H1 (cell line): ENCODE data around the gene C19orf47. TPM values are rescaled to one million over a fixed set of nuclear protein-coding genes. Genes with fewer than 3 reads are reported as not detected.

Source experiments
- CTCF ChIA-PET: fragments of 300-600 bp; sonication (Branson Sonifier 250); formaldehyde crosslinking; loops from one replicate; lab custom pipeline; 2021; ENCODE audit not compliant: partially characterized antibody; lab: Charles Lee
- POLR2A ChIA-PET: fragments of 300-600 bp; sonication (Branson Sonifier 250); formaldehyde crosslinking; loops from one replicate; lab custom pipeline; 2021; ENCODE audit warnings: inconsistent platforms; ENCODE audit not compliant: partially characterized antibody; lab: Charles Lee
- DNase-seq, 2 experiments: peaks; one replicate each; pipeline versions ENCODE4 v3.0.0 to v3.0.0-alpha.2; 2010 to 2022; ENCODE audit warnings: low spot score in 2 of 2, low read depth in 1 of 2, mixed read lengths in 1 of 2
- FAIRE-seq: peaks from 2 replicates; lab custom pipeline; 2011; peaks lifted over from hg19 to GRCh38; lab: Jason Lieb, UNC
- H2AFZ ChIP-seq: 2 replicates; pipeline ENCODE4 v1.8.1; 2012; ENCODE audit warnings: low read length, inconsistent platforms
- H2AK5ac ChIP-seq: 2 replicates; pipeline ENCODE4 v1.6.1; 2013; ENCODE audit warnings: low read depth, low read length
- H2BK120ac ChIP-seq: replicated peaks from 2 replicates; pipeline ENCODE3; 2013; ENCODE audit warnings: low read depth, low read length, inconsistent platforms
- H2BK12ac ChIP-seq: 2 replicates; pipeline ENCODE4 v1.6.1; 2013; ENCODE audit warnings: low read depth, low read length
- H2BK15ac ChIP-seq: 2 replicates; pipeline ENCODE4 v1.6.1; 2013; ENCODE audit warnings: low read length
- H2BK20ac ChIP-seq: 2 replicates; pipeline ENCODE4 v1.6.1; 2013; ENCODE audit warnings: low read length
- H2BK5ac ChIP-seq: 2 replicates; pipeline ENCODE4 v1.6.1; 2013; ENCODE audit warnings: low read depth, low read length
- H3K14ac ChIP-seq: 2 replicates; pipeline ENCODE4 v1.6.1; 2013; ENCODE audit warnings: inconsistent platforms; ENCODE audit not compliant: insufficient read length
- H3K18ac ChIP-seq: 2 replicates; pipeline ENCODE4 v1.6.1; 2013; ENCODE audit warnings: low read length; ENCODE audit errors: extremely low read depth
- H3K23ac ChIP-seq: 2 replicates; pipeline ENCODE4 v1.6.1; 2013; ENCODE audit warnings: inconsistent platforms; ENCODE audit not compliant: insufficient read length
- H3K23me2 ChIP-seq: 2 replicates; pipeline ENCODE4 v1.6.1; 2013; ENCODE audit warnings: low read depth, low read length
- H3K27ac ChIP-seq: 2 replicates; pipeline ENCODE4 v1.6.1; 2011; ENCODE audit warnings: low read depth, low read length, inconsistent platforms
- H3K27me3 ChIP-seq, 4 experiments: replicated peaks in 1 of 4; 1 replicate in 1 of 4; 2 replicates in 3 of 4; pipeline versions ENCODE4 v1.6.1 to v1.8.1; 2011 to 2013; ENCODE audit warnings: low read length in 3 of 4, mild to moderate bottlenecking in 3 of 4, inconsistent platforms in 2 of 4, mixed read lengths in 2 of 4, moderate library complexity in 1 of 4; ENCODE audit not compliant: control insufficient read depth in 3 of 4, insufficient read depth in 3 of 4; ENCODE audit errors: extremely low read depth in 1 of 4
- H3K36me3 ChIP-seq, 4 experiments: 2 replicates each; pipeline versions ENCODE4 v1.6.1 to v1.8.1; 2011 to 2013; ENCODE audit warnings: mild to moderate bottlenecking in 4 of 4, low read length in 3 of 4, moderate library complexity in 2 of 4, control low read depth in 1 of 4, inconsistent platforms in 1 of 4; ENCODE audit not compliant: insufficient read depth in 4 of 4, control insufficient read depth in 2 of 4
- H3K4ac ChIP-seq: replicated peaks from 2 replicates; pipeline ENCODE3; 2013; ENCODE audit warnings: low read length, low read depth, mixed read lengths, inconsistent platforms; ENCODE audit not compliant: insufficient read length
- H3K4me1 ChIP-seq, 4 experiments: replicated peaks in 1 of 4; 1 replicate in 1 of 4; 2 replicates in 3 of 4; pipeline versions ENCODE4 v1.6.1 to v1.8.1; 2011 to 2013; ENCODE audit warnings: low read length in 3 of 4, inconsistent platforms in 2 of 4, mixed read lengths in 1 of 4; ENCODE audit not compliant: insufficient read depth in 4 of 4, control insufficient read depth in 3 of 4
- H3K4me2 ChIP-seq, 2 experiments: 2 replicates each; pipeline versions ENCODE4 v1.6.1 to v1.8.1; 2011 to 2013; ENCODE audit warnings: low read depth in 2 of 2, low read length in 2 of 2, control low read depth in 1 of 2, inconsistent platforms in 1 of 2, mild to moderate bottlenecking in 1 of 2; ENCODE audit not compliant: insufficient read depth in 1 of 2
- H3K4me3 ChIP-seq, 4 experiments: fragments of 200-600, 300-600 bp in 1 of 4; sonication (generic), shearing (Covaris generic), sonication (Bioruptor Twin) in 1 of 4; 2 replicates each; pipeline versions ENCODE4 v1.5.1 to v1.8.1; 2011 to 2016; ENCODE audit warnings: low read length in 4 of 4, low read depth in 3 of 4, control low read depth in 2 of 4, inconsistent platforms in 2 of 4, mild to moderate bottlenecking in 2 of 4, mixed read lengths in 1 of 4, moderate library complexity in 1 of 4; ENCODE audit not compliant: insufficient read depth in 2 of 4; ENCODE audit errors: extremely low read depth in 1 of 4
- H3K56ac ChIP-seq: replicated peaks from 2 replicates; pipeline ENCODE3; 2013; ENCODE audit warnings: low read depth, mild to moderate bottlenecking, mixed read lengths, low read length, inconsistent platforms; ENCODE audit not compliant: insufficient read length
- H3K79me1 ChIP-seq: 2 replicates; pipeline ENCODE4 v1.6.1; 2013; ENCODE audit warnings: low read depth, low read length, control low read depth
- H3K79me2 ChIP-seq, 2 experiments: 2 replicates each; pipeline versions ENCODE4 v1.6.1 to v1.8.1; 2012 to 2013; ENCODE audit warnings: low read length in 2 of 2, mild to moderate bottlenecking in 2 of 2, inconsistent platforms in 1 of 2; ENCODE audit not compliant: insufficient read depth in 2 of 2, control insufficient read depth in 1 of 2
- H3K9ac ChIP-seq, 4 experiments: replicated peaks in 1 of 4; 1 replicate in 1 of 4; 2 replicates in 3 of 4; pipeline versions ENCODE4 v1.6.1 to v1.8.1; 2011 to 2013; ENCODE audit warnings: low read depth in 3 of 4, low read length in 3 of 4, control low read depth in 2 of 4, mild to moderate bottlenecking in 2 of 4, moderate library complexity in 2 of 4, inconsistent platforms in 1 of 4; ENCODE audit errors: extremely low read depth in 1 of 4
- H3K9me3 ChIP-seq, 2 experiments: 2 replicates each; pipeline versions ENCODE4 v1.6.1 to v1.8.1; 2012 to 2013; ENCODE audit warnings: mild to moderate bottlenecking in 2 of 2, moderate library complexity in 2 of 2, control low read depth in 1 of 2, inconsistent platforms in 1 of 2, low read depth in 1 of 2, low read length in 1 of 2, mixed read lengths in 1 of 2; ENCODE audit not compliant: insufficient read depth in 2 of 2
- H4K20me1 ChIP-seq, 2 experiments: replicated peaks in 1 of 2; 2 replicates each; pipeline versions ENCODE3 to v1.8.1; 2011 to 2013; ENCODE audit warnings: inconsistent platforms in 2 of 2, low read length in 2 of 2, mild to moderate bottlenecking in 1 of 2; ENCODE audit not compliant: insufficient read depth in 2 of 2, control insufficient read depth in 1 of 2
- H4K5ac ChIP-seq: 2 replicates; pipeline ENCODE4 v1.6.1; 2013; ENCODE audit warnings: low read length, low read depth, mixed read lengths, inconsistent platforms; ENCODE audit not compliant: insufficient read length
- H4K8ac ChIP-seq: 2 replicates; pipeline ENCODE4 v1.8.0; 2013; ENCODE audit warnings: mild to moderate bottlenecking, moderate library complexity, low read length, inconsistent platforms; ENCODE audit not compliant: insufficient read depth; ENCODE audit errors: extremely low read depth
- H4K91ac ChIP-seq: replicated peaks from 2 replicates; pipeline ENCODE3; 2013; ENCODE audit warnings: low read length, mixed read lengths, inconsistent platforms; ENCODE audit not compliant: insufficient read length
- EGR1 ChIP-seq: IDR thresholded peaks from 2 replicates; pipeline ENCODE4 v1.6.1; 2011; ENCODE audit warnings: low read depth, low read length, borderline replicate concordance
- WGBS, 2 experiments: shearing (Covaris generic) in 1 of 2; methylation state at CpG; one replicate each; pipeline versions ENCODE4 v1.1.6 to v1.1.7; 2013 to 2015; ENCODE audit warnings: low lambda C conversion rate in 2 of 2, mixed read lengths in 2 of 2, inconsistent platforms in 1 of 2, low coverage in 1 of 2, missing lambda C conversion rate in 1 of 2; ENCODE audit not compliant: insufficient replicate concordance in 2 of 2, insufficient coverage in 1 of 2, insufficient read length in 1 of 2; ENCODE audit errors: extremely low coverage in 1 of 2, missing lambda C conversion rate in 1 of 2; 5-methylcytosine and 5-hydroxymethylcytosine counted together
- polyA plus RNA-seq, 7 experiments: library from polyadenylated mRNA; depleted of rRNA in 3 of 7; stranded (reverse) in 5 of 7; unstranded in 2 of 7; fragments of >200 nt in 5 of 7; fragments of 200-250 nt in 2 of 7; gene quantifications; 1 replicate in 5 of 7; 2 replicates in 1 of 7; 4 replicates in 1 of 7; pipeline versions ENCODE4 v1.2.1 to v1.2.3, GENCODE V29; 2011 to 2013; ENCODE audit warnings: missing spikeins in 2 of 7, mixed read lengths in 2 of 7
- total RNA-seq: library from RNA; stranded (reverse); fragmentation: NEBNext Ultra II Directional; extraction: Animal tissue kit (Norgen Biotek cat#: 25700); gene quantifications from 2 replicates; pipeline ENCODE4 v1.2.1, GENCODE V29; 2021

The C19orf47 gene
- total and polyA plus RNA-seq, 2 of the 8 experiments (the other 6 are each of a cell fraction or from before 2014, with no cell fraction given): 17.8 to 27.3 TPM

DNA sequence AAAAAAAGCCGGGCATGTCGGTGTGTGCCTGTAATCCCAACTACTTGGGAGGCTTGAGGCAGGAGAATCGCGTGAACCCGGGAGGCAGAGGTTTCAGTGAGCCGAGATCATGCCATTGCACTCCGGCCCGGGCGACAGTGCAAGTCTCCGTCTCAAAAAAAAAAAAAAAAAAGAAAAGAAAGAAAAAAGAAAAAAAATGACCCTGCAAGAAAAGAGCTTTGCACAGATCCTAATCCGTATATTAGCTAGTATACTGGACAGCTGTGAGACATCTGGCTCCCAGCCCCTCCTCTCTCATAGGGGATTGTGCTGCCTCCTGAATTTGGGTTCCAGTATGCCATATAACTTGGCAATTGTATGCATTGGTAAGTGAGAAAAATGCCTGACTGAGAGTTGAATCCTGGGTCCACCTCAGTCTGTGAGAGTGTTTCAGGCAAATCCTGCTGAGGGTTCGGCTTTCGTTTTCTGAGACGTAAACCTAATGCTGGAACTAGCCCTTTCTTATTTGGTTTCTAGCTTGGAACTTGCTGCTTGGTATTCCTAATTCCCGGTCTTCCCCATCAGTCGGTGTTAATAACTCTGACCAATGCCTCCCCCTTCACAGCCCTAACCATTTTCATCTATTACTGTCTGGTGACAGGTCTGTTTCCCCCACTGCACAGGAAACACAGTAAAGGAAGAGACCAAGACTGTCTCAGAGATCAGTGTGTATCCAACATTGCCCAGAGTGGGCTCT is 61.8 kb downstream of the C19orf47 start:
- CTCF ChIA-PET: interaction anchor here (0.9 kb wide), 1 partner anchor 19 kb away, joined by 3 read pairs; no protein-coding TSS in a partner anchor
- Histone ChIP-seq H3K23me2 (peaks cover 9% of the 10 kb centered on the region), H3K27ac (no peak overlapping the region), H3K4me3 (peak overlapping the region in 1 of 4 experiments; percentile 95; a peak in 2 of 8 replicates), H4K91ac (no peak overlapping the region), H3K4me2 (peak overlapping the region in 1 of 2 experiments; percentile 90; a peak in 2 of 4 replicates), H2BK5ac (no peak overlapping the region; the same call in 1 of the 2 replicates), H2BK15ac (peak overlapping the region; percentile 66), H4K20me1 (peaks cover 0 to 1% of the 10 kb centered on the region in 2 experiments), H2AFZ (peak overlapping the region; percentile 38; the same call in 1 of the 2 replicates), H3K9me3 (no peaks in the 10 kb centered on the region), H2BK120ac (no peak overlapping the region), H2BK12ac (0 out of 2 replicates have a peak overlapping the region, but pooled peaks have one; percentile 60), H3K23ac (no peak overlapping the region), H3K27me3 (no peaks in the 10 kb centered on the region), H3K56ac (no peak overlapping the region), H3K14ac (no peak overlapping the region), H3K4ac (peak overlapping the region; percentile 19), H3K79me2 (peaks cover 9 to 32% of the 10 kb centered on the region in 2 experiments; a peak in 3 of 4 replicates), H3K79me1 (peaks cover 14% of the 10 kb centered on the region), H4K5ac (no peak overlapping the region), H3K4me1 (peaks cover 0 to 12% (median 9%) of the 10 kb centered on the region in 4 experiments; a peak in 6 of 7 replicates), H3K36me3 (peaks cover 0 to 3% (median 0%) of the 10 kb centered on the region in 4 experiments; a peak in 1 of 8 replicates), H3K9ac (no peak overlapping the region), H2BK20ac (no peak overlapping the region), H2AK5ac (no peak overlapping the region), H4K8ac (no peak overlapping the region), H3K18ac (peak overlapping the region; percentile 32; the same call in 1 of the 2 replicates)
- whole genome bisulfite sequencing, 2 experiments: 96% methylated on average over 13 of the region's 16 CpGs; no CpG with 5 or more reads in 1 of the 2 experiments
- TF ChIP-seq EGR1: no peak
- POLR2A ChIA-PET: interaction anchor here (0.8 to 1.5 kb wide), 2 partner anchors 9 to 63 kb away, joined by 3 read pairs; no protein-coding TSS in a partner anchor
- DNase-seq (no peak), FAIRE-seq (no peak)
